Measurements from ENCODE around the gene CCDC50.

The CCDC50 gene

DNA sequence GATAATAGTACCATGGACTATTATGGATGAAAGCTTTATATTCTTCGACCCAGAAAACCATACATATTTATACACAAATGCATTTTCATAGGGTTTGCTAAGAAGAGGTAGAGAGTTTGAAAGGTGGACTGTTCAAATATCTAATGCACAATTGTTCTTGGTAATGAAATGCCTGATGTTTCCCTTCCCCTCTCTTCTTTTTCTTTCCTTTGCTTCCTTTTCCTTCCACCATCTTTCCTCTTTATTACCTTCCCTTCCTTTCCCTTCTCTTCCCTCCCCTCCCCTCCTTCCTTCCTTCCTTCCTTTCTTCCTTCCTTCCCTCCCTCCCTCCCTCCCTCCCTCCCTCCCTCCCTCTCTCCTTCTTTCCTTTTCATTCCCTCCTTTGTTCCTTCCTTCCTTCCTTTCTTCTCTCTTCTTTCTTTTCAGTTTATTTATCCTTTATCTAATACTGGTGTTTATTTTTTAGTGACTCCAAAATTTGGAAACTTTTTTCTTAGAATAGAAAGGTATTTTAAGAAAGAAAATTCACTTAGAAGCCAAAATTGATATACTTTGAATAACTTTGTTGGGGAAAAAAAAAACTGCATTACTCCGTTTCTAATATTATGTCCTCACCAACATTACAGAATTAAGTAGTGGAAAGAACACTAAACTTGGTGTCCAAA lies 109.1 kb downstream of the CCDC50 start:
- TF ChIP-seq, protein P1, sequence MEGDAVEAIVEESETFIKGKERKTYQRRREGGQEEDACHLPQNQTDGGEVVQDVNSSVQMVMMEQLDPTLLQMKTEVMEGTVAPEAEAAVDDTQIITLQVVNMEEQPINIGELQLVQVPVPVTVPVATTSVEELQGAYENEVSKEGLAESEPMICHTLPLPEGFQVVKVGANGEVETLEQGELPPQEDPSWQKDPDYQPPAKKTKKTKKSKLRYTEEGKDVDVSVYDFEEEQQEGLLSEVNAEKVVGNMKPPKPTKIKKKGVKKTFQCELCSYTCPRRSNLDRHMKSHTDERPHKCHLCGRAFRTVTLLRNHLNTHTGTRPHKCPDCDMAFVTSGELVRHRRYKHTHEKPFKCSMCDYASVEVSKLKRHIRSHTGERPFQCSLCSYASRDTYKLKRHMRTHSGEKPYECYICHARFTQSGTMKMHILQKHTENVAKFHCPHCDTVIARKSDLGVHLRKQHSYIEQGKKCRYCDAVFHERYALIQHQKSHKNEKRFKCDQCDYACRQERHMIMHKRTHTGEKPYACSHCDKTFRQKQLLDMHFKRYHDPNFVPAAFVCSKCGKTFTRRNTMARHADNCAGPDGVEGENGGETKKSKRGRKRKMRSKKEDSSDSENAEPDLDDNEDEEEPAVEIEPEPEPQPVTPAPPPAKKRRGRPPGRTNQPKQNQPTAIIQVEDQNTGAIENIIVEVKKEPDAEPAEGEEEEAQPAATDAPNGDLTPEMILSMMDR (IDR thresholded peaks at IDR 0.05; ENCODE audit: extremely low read depth, insufficient read depth, missing control alignments) = no peak
- in situ Hi-C loops (cut with MboI; ENCODE audit: low pct_unique_long_range_greater_than_20kb, low sequenced_read_pairs, unreplicated experiment) = no loop called here
- no peak for DNase-seq (ENCODE audit: low spot score)

DNA sequence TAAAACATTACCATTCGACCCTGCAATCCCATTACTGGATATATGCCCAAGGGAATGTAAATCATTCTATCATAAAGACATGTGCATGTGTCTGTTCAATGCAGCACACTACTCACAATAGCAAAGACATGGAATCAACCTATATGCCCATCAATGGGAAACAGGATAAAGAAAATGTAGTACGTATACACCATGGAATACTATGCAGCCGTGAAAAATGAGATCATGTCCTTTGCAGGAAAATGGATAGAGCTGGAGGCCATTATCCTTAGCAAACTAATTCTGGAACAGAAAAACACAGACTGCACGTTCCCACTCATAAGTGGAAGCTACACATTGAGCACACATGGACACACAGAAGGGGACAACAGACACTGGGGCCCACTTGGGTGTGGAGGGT lies 111.3 kb downstream of the CCDC50 start:
- TF ChIP-seq, protein P1 (IDR thresholded peaks at IDR 0.05; ENCODE audit: extremely low read depth, insufficient read depth, missing control alignments) = no peak
- in situ Hi-C loops (cut with MboI; ENCODE audit: low pct_unique_long_range_greater_than_20kb, low sequenced_read_pairs, unreplicated experiment) = no loop called here
- DNase-seq (ENCODE audit: low spot score) = no peak

DNA sequence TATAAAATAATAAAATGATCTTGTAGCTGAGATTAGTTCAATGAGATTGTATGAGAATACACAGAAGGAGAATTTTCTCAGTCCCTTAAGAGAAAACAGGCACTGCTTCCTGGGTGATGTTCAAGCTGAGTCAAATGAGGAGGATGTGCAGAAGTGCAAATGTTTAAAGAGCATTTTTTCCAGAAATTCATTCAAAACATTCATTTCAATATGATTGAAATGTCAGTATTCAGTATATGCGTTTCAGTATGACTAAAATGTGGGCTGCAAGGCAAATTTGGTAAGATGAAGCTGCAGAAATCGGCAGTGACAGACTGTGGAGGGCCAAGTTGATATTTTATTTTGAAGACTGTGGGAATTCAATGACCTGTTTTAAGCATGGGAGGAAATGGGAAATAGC lies 112.5 kb downstream of the CCDC50 start:
- DNase-seq (ENCODE audit: low spot score) = no peak
- in situ Hi-C loops (cut with MboI; ENCODE audit: low pct_unique_long_range_greater_than_20kb, low sequenced_read_pairs, unreplicated experiment) = no loop called here
- TF ChIP-seq, protein P1 (IDR thresholded peaks at IDR 0.05; ENCODE audit: extremely low read depth, insufficient read depth, missing control alignments) = no peak

DNA sequence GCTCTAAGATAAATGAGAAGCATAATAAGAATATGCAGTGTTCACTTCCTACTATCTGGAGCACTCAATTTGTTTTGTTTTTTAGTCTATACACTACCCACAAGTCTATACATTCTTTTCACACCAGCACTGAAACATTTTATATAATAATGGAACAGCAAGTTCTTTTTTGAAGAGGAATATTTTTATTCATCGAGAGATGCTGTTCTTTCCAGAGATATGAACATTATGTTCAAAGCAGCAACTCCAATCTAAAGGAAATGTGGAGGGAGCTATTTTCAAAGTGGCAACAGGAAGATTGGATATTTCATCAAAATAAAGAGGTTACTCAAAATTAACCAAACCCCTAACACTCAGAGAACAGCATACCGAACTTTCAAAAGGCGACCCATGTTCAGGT lies 115.4 kb downstream of the CCDC50 start:
- in situ Hi-C loops (cut with MboI; ENCODE audit: low pct_unique_long_range_greater_than_20kb, low sequenced_read_pairs, unreplicated experiment) = no loop called here
- no peak for DNase-seq (ENCODE audit: low spot score)
- TF ChIP-seq, protein P1 (IDR thresholded peaks at IDR 0.05; ENCODE audit: extremely low read depth, insufficient read depth, missing control alignments) = no peak
